GM12878 (cell line): ENCODE measurements around the gene FARS2. TPM values are rescaled to one million over a fixed set of nuclear protein-coding genes. Genes with fewer than 3 reads are reported as not detected.

Experiments used
- ATAC-seq: fragments of 200-7000 bp; cut with Tn5 transposase; 3 replicates; pipeline ENCODE4 v1.9.1; 2020; ENCODE audit warnings: mild to moderate bottlenecking, moderate library complexity
- BruUV-seq: library from RNA; stranded (reverse); fragments of 400-500 nt; replicated peaks from 2 replicates; lab custom pipeline; 2021; lab: Mats Ljungman, UMichigan
- CTCF ChIA-PET: fragments of 300-600 bp; sonication (Branson Sonifier 250); formaldehyde crosslinking; extraction: SDS; loops from one replicate; lab custom pipeline; 2021; ENCODE audit warnings: inconsistent platforms; lab: Yijun Ruan, JAX
- POLR2A ChIA-PET: fragments of 350-600 bp; formaldehyde crosslinking; extraction: SDS; loops from one replicate; lab custom pipeline; 2021; ENCODE audit warnings: inconsistent platforms; lab: Charles Lee
- RAD21 ChIA-PET: fragments of 300-600 bp; sonication (Branson Sonifier 250); formaldehyde crosslinking; loops from one replicate; lab custom pipeline; 2023; ENCODE audit warnings: antibody characterized with exemption; ENCODE audit not compliant: unreplicated experiment; lab: Charles Lee
- SMC1A ChIA-PET: fragments of 300-600 bp; sonication (Branson Sonifier 250); formaldehyde crosslinking; loops from one replicate; lab custom pipeline; 2023; ENCODE audit not compliant: unreplicated experiment, uncharacterized antibody; lab: Charles Lee
- DNase-seq: peaks from one replicate; pipeline ENCODE4 v3.0.0-alpha.2; 2011; ENCODE audit warnings: low read depth, low spot score
- FAIRE-seq: peaks from 3 replicates; lab custom pipeline; 2011; peaks lifted over from hg19 to GRCh38; lab: Jason Lieb, UNC
- H2AFZ ChIP-seq: 2 replicates; pipeline ENCODE4 v1.6.0; 2011; ENCODE audit warnings: low read depth, low read length, control low read depth; ENCODE audit not compliant: control insufficient read depth
- H3K27ac ChIP-seq: 2 replicates; pipeline ENCODE4 v1.5.1; 2011; ENCODE audit warnings: control low read depth; ENCODE audit not compliant: control insufficient read depth, insufficient read depth
- H3K27me3 ChIP-seq, 2 experiments: replicated peaks in 1 of 2; 2 replicates each; pipeline versions ENCODE4 v1.6.0 to v1.6.1; 2011; ENCODE audit warnings: low read length in 1 of 2; ENCODE audit not compliant: control insufficient read depth in 2 of 2, insufficient read depth in 2 of 2
- H3K36me3 ChIP-seq, 2 experiments: 2 replicates each; pipeline ENCODE4 v1.5.1; 2011; ENCODE audit warnings: low read length in 1 of 2; ENCODE audit not compliant: control insufficient read depth in 2 of 2, insufficient read depth in 2 of 2
- H3K4me1 ChIP-seq: 2 replicates; pipeline ENCODE4 v1.6.1; 2011; ENCODE audit warnings: mild to moderate bottlenecking, low read length, moderate library complexity, mixed read lengths; ENCODE audit not compliant: control insufficient read depth, insufficient read depth
- H3K4me2 ChIP-seq: 2 replicates; pipeline ENCODE4 v1.6.0; 2011; ENCODE audit warnings: control low read depth; ENCODE audit not compliant: control insufficient read depth, insufficient read depth
- H3K4me3 ChIP-seq: fragments of 200-600 bp; sonication (generic); 2 replicates; pipeline ENCODE4 v1.5.1; 2016
- H3K79me2 ChIP-seq: 2 replicates; pipeline ENCODE4 v1.6.0; 2011; ENCODE audit warnings: low read length; ENCODE audit not compliant: control insufficient read depth, insufficient read depth
- H3K9ac ChIP-seq: 2 replicates; pipeline ENCODE4 v1.8.0; 2011; ENCODE audit warnings: low read length, control low read depth, mixed read lengths; ENCODE audit not compliant: control insufficient read depth, insufficient read depth
- H3K9me3 ChIP-seq: replicated peaks from 3 replicates; pipeline ENCODE4 v1.5.1; 2011; ENCODE audit warnings: mild to moderate bottlenecking, low read length; ENCODE audit not compliant: control insufficient read depth, insufficient read depth
- H4K20me1 ChIP-seq: 2 replicates; pipeline ENCODE4 v1.6.0; 2011; ENCODE audit not compliant: control insufficient read depth, insufficient read depth
- BCL11A ChIP-seq: IDR thresholded peaks from 2 replicates; pipeline ENCODE4 v1.6.1; 2011; ENCODE audit warnings: low read depth, low read length
- GATAD2B ChIP-seq: fragments of 450-650 bp; conservative IDR thresholded peaks from 2 replicates; pipeline ENCODE4 v1.6.1; 2017; ENCODE audit warnings: low read depth, mild to moderate bottlenecking, moderate library complexity
- IRF4 ChIP-seq: IDR thresholded peaks from 2 replicates; pipeline ENCODE4 v1.6.1; 2011; ENCODE audit warnings: low read depth, low read length
- MTA3 ChIP-seq: IDR thresholded peaks from 2 replicates; pipeline ENCODE4 v1.6.1; 2012; ENCODE audit warnings: low read length, inconsistent platforms, borderline replicate concordance
- PBX3 ChIP-seq: IDR thresholded peaks from 2 replicates; pipeline ENCODE4 v1.6.1; 2011; ENCODE audit warnings: mild to moderate bottlenecking, low read depth, low read length, moderate library complexity; ENCODE audit not compliant: insufficient replicate concordance
- RBBP5 ChIP-seq: fragments of 200-600 bp; sonication (generic); conservative IDR thresholded peaks from 2 replicates; pipeline ENCODE4 v1.6.1; 2016
- SIN3A ChIP-seq: IDR thresholded peaks from 2 replicates; pipeline ENCODE4 v1.6.1; 2012; ENCODE audit warnings: low read depth, low read length, improper control_type of control experiment
- SREBF1 ChIP-seq: IDR thresholded peaks from 2 replicates; pipeline ENCODE4 v1.6.1; 2012; ENCODE audit warnings: mild to moderate bottlenecking, low read length
- SRF ChIP-seq, 2 experiments: IDR thresholded peaks; 2 replicates each; pipeline ENCODE4 v1.6.1; 2011; ENCODE audit warnings: low read depth in 2 of 2, low read length in 2 of 2, mild to moderate bottlenecking in 1 of 2, moderate library complexity in 1 of 2
- SUPT20H ChIP-seq: IDR thresholded peaks from 2 replicates; pipeline ENCODE4 v1.6.1; 2011; ENCODE audit warnings: low read depth, mild to moderate bottlenecking, low read length, moderate library complexity, borderline replicate concordance; ENCODE audit not compliant: control insufficient read depth
- ZBTB40 ChIP-seq: fragments of 450-650 bp; IDR thresholded peaks from 2 replicates; pipeline ENCODE4 v1.6.1; 2016; ENCODE audit warnings: mild to moderate bottlenecking, moderate library complexity, borderline replicate concordance
- WGBS: methylation state at CpG from one replicate; pipeline ENCODE4 v1.1.6; 2016; ENCODE audit warnings: low lambda C conversion rate; ENCODE audit not compliant: insufficient replicate concordance, insufficient coverage; ENCODE audit errors: missing lambda C conversion rate; 5-methylcytosine and 5-hydroxymethylcytosine counted together
- in situ Hi-C: fragments of 300-500 bp; cut with MboI; formaldehyde crosslinking; loops from 9 replicates; pipeline ENCODE4 v1.14.3; 2018; ENCODE audit warnings: mixed read lengths
- intact Hi-C: fragments of 100-400 bp; cut with micrococcal nuclease; formaldehyde crosslinking; loops from one replicate; pipeline ENCODE4 v1.14.2; 2022; ENCODE audit not compliant: unreplicated experiment
- polyA plus RNA-seq, 11 experiments: library from polyadenylated mRNA; depleted of rRNA in 4 of 11; unstranded in 6 of 11; stranded (reverse) in 5 of 11; fragments of >200 nt; fragmentation: Nextera tagmentation in 4 of 11; fragmentation: Illumina TruSeq in 1 of 11; extraction: Ambion mirVana in 4 of 11; extraction: Trizol in 1 of 11; gene quantifications; 1 replicate in 1 of 11; 2 replicates in 10 of 11; pipeline versions ENCODE4 v1.2.1 to v1.2.3, GENCODE V29; 2011 to 2016; ENCODE audit warnings: inconsistent platforms in 2 of 11, missing spikeins in 2 of 11, low read depth in 1 of 11
- total RNA-seq, 4 experiments: library from RNA; depleted of rRNA in 3 of 4; stranded (reverse); fragments of >200 nt in 3 of 4; fragmentation: Illumina TruSeq in 1 of 4; extraction: Trizol in 1 of 4; gene quantifications; 2 replicates each; pipeline versions ENCODE4 v1.2.1 to v1.2.3, GENCODE V29; 2013 to 2021
- TF ChIP-seq, protein P1 (sequence below): fragments of 450-650 bp; IDR thresholded peaks from 2 replicates; pipeline ENCODE4 v1.6.1; 2014; ENCODE audit warnings: mild to moderate bottlenecking

Gene FARS2
- total and polyA plus RNA-seq, 10 of the 15 experiments (the other 5 are each of a cell fraction or from before 2014, with no cell fraction given) = 16.8 to 46.7 (median 25.6) TPM

GRCh38 chr6:5331845-5332442 lies 70.6 kb downstream of the FARS2 start:
- Histone ChIP-seq H2AFZ (no peak overlapping the region), H3K36me3 (no peaks in the 10 kb centered on the region), H3K27me3 (no peaks in the 10 kb centered on the region), H3K4me2 (no peak overlapping the region), H3K9ac (no peak overlapping the region), H4K20me1 (no peaks in the 10 kb centered on the region), H3K27ac (no peak overlapping the region), H3K79me2 (peaks cover 3% of the 10 kb centered on the region), H3K9me3 (no peaks in the 10 kb centered on the region), H3K4me1 (peaks cover 33% of the 10 kb centered on the region), H3K4me3 (no peak overlapping the region)
- no TSS peak for BruUV-seq
- DNase-seq = no peak
- TF ChIP-seq MTA3 (no peak), BCL11A (no peak), SREBF1 (no peak), SIN3A (no peak), RBBP5 (no peak)
- intact Hi-C loops = no loop called here
- SMC1A ChIA-PET = no interaction called here
- POLR2A ChIA-PET = no interaction called here
- in situ Hi-C loops = no loop called here
- RAD21 ChIA-PET = no interaction called here
- FAIRE-seq = no peak
- no peak for ATAC-seq
- CTCF ChIA-PET = no interaction called here
- WGBS = 97% methylated on average over 5 of the region's 5 CpGs

DNA sequence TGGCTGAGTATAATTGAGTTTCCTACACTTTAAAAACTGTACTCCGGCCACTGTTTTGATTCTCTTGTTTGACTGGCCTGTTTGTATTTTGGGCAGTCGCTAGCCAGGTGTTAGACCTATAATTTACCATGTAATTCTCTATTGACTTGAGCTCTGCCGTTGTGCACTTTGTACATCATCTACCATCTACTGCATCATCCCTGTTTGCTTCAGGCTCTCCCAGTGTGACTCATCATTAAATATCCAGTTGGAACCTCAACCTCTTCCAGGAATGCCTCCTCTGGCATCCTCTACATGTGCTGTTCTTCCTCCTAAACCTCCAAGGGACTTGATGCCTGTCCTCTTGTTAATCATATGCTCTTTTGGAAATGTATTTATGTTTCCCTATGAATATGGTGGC lies 72.3 kb downstream of the FARS2 start:
- Histone ChIP-seq H3K27me3 (no peaks in the 10 kb centered on the region), H3K79me2 (peaks cover 11% of the 10 kb centered on the region), H3K4me2 (no peak overlapping the region), H3K4me3 (no peak overlapping the region), H3K4me1 (peaks cover 42% of the 10 kb centered on the region), H3K27ac (no peak overlapping the region), H4K20me1 (no peaks in the 10 kb centered on the region), H3K9ac (no peak overlapping the region), H3K36me3 (no peaks in the 10 kb centered on the region), H3K9me3 (no peaks in the 10 kb centered on the region), H2AFZ (no peak overlapping the region)
- POLR2A ChIA-PET = no interaction called here
- CTCF ChIA-PET = no interaction called here
- BruUV-seq = no TSS peak
- RAD21 ChIA-PET = no interaction called here
- no peak for DNase-seq
- WGBS = 90% methylated on average over 3 of the region's 3 CpGs
- no peak for FAIRE-seq
- in situ Hi-C loops (no loop called here), intact Hi-C loops (no loop called here)
- SMC1A ChIA-PET = interaction anchor here (1.3 kb wide), 1 partner anchor 8 kb away, joined by 3 read pairs; no protein-coding TSS in a partner anchor
- ATAC-seq = no peak
- no peak for TF ChIP-seq SUPT20H
- TF ChIP-seq GATAD2B = no peak
- TF ChIP-seq ZBTB40 = no peak
- TF ChIP-seq, protein P1, sequence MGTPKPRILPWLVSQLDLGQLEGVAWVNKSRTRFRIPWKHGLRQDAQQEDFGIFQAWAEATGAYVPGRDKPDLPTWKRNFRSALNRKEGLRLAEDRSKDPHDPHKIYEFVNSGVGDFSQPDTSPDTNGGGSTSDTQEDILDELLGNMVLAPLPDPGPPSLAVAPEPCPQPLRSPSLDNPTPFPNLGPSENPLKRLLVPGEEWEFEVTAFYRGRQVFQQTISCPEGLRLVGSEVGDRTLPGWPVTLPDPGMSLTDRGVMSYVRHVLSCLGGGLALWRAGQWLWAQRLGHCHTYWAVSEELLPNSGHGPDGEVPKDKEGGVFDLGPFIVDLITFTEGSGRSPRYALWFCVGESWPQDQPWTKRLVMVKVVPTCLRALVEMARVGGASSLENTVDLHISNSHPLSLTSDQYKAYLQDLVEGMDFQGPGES = no peak
- no peak for TF ChIP-seq IRF4
- no peak for TF ChIP-seq SRF (IDR thresholded peaks at IDR 0.05; ENCODE audit: low read depth in 2 of 2, low read length in 2 of 2)
- no peak for TF ChIP-seq PBX3
